OCI-LY1 (cell line): ENCODE results near the gene SUMO4.

Source experiments
- EZH2 ChIP-seq: fragments of 200-600 bp; sonication (generic), shearing (Covaris generic); IDR thresholded peaks from 2 replicates; pipeline ENCODE4 v1.8.0; 2017; ENCODE audit warnings: borderline replicate concordance, mixed run types, mild to moderate bottlenecking, antibody characterized with exemption, low read length, moderate library complexity, mixed read lengths
- TF ChIP-seq, protein P1 (sequence below): fragments of 200-600 bp; sonication (generic), shearing (Covaris generic); IDR thresholded peaks from 2 replicates; pipeline ENCODE4 v1.5.1; 2017; ENCODE audit warnings: mild to moderate bottlenecking, antibody characterized with exemption, low read length, moderate library complexity, mixed read lengths

DNA sequence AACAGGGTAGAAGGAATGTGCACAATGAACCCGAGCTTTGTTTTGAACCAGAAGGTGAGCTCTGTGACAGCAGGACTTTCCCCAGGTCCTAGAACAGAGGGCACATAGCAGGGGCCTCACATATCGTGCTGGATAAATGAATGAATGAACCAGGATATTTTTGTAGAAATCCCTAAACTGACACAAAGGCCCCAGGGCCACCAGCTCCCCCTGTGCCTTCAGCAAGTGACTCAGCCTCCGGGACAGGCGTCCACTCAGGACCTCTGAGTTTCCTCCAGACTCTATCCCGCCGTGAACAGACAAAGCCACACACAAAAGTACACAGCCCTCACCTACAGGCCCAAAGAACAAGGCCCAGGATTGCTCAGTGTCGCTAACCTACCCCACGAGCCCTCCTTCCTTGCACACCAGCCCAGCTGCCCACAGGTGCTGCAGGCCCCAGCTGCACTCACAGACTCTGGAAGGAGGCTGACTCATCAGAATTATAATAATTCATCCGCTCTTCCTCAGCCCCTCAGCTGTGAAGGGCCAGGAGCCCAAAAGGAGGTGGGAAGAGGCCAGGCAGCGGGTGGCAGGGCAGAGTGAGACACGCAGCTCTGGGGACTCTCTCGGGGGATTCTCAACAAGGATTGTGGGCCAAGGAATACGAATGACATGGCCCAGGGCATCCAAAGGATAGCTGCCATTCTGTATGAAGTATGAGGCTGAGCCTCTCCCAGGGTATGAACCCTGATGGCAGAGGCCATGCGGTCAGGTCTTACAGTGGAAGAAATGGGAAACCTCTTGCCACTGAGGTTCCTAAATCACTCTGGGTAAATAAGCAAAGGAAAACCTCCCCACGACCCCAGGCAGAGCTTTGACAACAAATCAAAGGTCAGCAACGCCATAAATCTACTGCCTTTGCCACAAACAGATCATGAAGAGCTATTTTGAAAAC, 40.9 kb downstream of the SUMO4 start:
- TF ChIP-seq, protein P1, sequence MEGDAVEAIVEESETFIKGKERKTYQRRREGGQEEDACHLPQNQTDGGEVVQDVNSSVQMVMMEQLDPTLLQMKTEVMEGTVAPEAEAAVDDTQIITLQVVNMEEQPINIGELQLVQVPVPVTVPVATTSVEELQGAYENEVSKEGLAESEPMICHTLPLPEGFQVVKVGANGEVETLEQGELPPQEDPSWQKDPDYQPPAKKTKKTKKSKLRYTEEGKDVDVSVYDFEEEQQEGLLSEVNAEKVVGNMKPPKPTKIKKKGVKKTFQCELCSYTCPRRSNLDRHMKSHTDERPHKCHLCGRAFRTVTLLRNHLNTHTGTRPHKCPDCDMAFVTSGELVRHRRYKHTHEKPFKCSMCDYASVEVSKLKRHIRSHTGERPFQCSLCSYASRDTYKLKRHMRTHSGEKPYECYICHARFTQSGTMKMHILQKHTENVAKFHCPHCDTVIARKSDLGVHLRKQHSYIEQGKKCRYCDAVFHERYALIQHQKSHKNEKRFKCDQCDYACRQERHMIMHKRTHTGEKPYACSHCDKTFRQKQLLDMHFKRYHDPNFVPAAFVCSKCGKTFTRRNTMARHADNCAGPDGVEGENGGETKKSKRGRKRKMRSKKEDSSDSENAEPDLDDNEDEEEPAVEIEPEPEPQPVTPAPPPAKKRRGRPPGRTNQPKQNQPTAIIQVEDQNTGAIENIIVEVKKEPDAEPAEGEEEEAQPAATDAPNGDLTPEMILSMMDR: no peak
- TF ChIP-seq EZH2: no peak
